ENCODE measurements around the gene HYAL3. TPM values are rescaled to one million over a fixed set of nuclear protein-coding genes. Genes with fewer than 3 reads are reported as not detected.

The HYAL3 gene
- total RNA-seq, 6 donors from 2014 or later = 0.33 to 5.7 (median 3.1) TPM

DNA sequence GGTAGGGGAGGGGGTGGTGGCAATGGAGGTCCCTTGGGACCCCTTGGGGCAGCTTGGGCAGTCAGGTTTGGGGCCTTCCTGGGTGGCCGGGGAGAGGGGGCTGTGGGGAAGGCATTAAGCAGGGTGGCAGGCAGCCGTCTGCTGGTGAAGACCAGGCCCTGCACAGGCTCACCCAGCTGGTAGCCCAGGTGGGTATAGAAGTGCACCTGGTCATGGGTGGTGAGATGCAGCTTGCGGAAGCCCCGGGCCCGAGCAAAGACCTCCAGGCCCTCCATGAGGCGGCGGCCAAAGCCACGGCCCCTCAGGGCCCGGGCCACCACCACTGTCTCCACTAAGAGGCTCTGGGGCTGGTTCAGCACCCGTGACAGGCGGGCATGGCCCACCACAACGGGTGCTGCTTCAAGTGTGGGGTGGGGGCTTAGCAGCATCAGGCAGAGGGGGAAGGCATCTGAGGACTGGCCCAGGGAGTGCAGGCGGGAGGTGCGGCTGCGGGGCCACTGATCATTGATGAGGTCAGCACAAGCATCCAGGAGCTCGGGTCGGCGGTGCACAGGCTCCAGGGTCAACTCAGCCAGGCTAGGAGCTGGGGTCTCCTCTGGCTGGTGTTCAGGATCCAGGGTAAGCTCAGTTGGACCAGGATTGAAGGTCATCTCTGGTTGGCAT lies 2.4 kb downstream of the HYAL3 start:
- no peak for DNase-seq
- H3K36me3 ChIP-seq = peaks cover 0 to 7% (median 2%) of the 10 kb centered on the region in 4 donors
- no peak for ATAC-seq (ENCODE audit: low FRiP score in 2 of 2)
- H3K4me3 ChIP-seq = no peak overlapping the region
- peaks cover 36 to 46% (median 40%) of the 10 kb centered on the region in 4 donors for H3K4me1 ChIP-seq
- H3K27me3 ChIP-seq = no peaks in the 10 kb centered on the region
- H3K27ac ChIP-seq = no peak overlapping the region
- WGBS, 2 donors = 93 to 96% methylated on average over 14 to 15 of the region's 18 CpGs
- no peak for TF ChIP-seq POLR2AphosphoS5 (IDR thresholded peaks at IDR 0.05)
- TF ChIP-seq POLR2A (IDR thresholded peaks at IDR 0.05) = no peak
- TF ChIP-seq, protein P1, sequence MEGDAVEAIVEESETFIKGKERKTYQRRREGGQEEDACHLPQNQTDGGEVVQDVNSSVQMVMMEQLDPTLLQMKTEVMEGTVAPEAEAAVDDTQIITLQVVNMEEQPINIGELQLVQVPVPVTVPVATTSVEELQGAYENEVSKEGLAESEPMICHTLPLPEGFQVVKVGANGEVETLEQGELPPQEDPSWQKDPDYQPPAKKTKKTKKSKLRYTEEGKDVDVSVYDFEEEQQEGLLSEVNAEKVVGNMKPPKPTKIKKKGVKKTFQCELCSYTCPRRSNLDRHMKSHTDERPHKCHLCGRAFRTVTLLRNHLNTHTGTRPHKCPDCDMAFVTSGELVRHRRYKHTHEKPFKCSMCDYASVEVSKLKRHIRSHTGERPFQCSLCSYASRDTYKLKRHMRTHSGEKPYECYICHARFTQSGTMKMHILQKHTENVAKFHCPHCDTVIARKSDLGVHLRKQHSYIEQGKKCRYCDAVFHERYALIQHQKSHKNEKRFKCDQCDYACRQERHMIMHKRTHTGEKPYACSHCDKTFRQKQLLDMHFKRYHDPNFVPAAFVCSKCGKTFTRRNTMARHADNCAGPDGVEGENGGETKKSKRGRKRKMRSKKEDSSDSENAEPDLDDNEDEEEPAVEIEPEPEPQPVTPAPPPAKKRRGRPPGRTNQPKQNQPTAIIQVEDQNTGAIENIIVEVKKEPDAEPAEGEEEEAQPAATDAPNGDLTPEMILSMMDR (IDR thresholded peaks at IDR 0.05) = no peak
- no peak for TF ChIP-seq EP300 (IDR thresholded peaks at IDR 0.05)
- no peaks in the 10 kb centered on the region for H3K9me3 ChIP-seq

DNA sequence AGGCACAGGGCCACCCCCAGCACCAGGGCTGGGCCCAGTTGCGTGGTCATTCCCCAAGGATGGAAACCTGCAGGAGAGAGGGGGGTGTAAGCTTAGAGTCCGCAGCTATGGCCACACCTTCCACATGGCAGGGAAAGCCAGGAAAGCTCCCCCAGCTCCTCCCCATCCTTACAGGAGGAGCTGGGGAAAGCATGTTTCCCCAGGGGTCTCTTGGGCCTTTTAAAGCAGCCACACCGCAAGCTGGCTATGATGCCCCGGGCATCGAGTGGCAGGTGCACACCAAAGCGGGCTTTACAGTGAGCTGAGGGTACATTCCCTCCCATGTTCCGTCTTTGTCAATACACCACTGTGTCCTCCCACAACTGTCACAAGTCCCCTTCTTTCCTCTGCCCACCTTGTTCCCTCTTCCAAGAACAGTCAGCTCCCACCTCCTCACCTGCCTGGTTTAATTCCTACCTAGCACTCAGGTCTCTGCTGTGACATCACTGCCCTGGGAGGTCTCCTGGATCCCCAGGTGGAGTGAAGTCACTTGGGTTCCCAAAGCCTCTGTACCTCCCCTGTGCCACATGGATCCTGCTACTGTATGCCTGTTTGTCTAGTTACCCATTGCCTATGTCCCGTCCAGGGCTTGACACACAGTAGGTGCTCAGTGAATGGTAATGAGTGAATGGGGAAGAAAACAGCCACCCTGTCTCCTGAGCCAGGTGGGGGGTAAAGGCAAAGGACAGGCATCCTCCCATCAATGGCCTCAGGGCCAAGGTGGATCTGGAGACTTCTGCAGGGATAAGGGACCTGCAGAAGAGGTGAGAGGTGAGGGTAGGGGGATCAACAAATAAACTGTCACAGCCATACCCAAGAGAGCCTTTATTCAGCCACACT lies 3.4 kb downstream of the HYAL3 start:
- Histone ChIP-seq H3K36me3 (peaks cover 0 to 6% (median 2%) of the 10 kb centered on the region in 4 donors), H3K4me3 (no peak overlapping the region), H3K27ac (no peak overlapping the region), H3K4me1 (peaks cover 35 to 46% (median 40%) of the 10 kb centered on the region in 4 donors), H3K27me3 (no peaks in the 10 kb centered on the region), H3K9me3 (no peaks in the 10 kb centered on the region)
- 88% methylated on average over 7 to 8 of the region's 8 CpGs for WGBS, 2 donors
- TF ChIP-seq, protein P1 (IDR thresholded peaks at IDR 0.05) = no peak
- TF ChIP-seq POLR2AphosphoS5 (IDR thresholded peaks at IDR 0.05) = no peak
- no peak for TF ChIP-seq POLR2A (IDR thresholded peaks at IDR 0.05)
- TF ChIP-seq EP300 (IDR thresholded peaks at IDR 0.05) = no peak
- ATAC-seq (ENCODE audit: low FRiP score in 2 of 2) (no peak), DNase-seq (no peak)

DNA sequence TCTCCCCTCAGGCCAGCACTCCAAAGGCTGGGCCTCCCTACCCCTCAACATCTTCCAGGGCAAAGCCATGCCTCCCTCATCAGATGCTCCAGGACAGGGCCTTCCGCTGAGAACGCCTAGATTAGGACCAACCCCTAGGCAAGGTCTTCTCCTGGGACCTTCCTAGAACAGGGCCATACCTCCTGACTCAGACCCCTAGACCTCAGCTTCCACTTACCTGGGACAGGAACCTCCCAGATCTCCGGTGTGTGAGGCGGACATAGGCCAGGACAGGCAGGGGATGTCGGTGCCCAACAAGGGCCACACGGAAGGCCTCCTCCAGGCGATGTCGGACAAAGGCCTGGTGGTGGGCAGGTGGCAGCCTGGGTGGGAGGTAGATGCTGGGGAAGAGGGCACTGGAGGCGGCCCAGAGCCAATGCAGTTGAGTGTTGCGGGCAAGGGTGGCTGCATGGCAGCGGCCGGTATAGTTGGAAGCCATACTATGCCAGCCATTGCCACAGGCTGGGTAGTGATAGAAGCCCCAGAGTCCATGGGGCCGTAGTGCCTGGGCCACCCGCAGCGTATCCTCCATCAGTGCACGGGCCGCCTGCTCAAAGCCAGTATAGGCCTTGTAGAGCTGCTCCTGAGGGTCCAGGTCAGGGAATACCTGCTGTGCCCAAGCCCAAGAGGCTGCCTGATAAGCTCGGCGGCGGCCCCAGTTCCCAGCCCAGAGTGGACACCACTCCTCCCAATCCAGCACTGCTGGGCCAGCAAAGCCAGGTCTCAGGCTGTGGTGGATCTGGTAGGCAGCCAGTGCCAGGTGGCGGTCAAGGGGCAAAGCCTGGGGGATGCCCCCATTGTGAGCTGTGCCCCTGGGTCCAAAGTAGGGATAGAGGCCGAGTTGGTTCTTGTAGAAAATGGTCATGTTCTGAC lies 4.5 kb downstream of the HYAL3 start:
- H3K9me3 ChIP-seq = no peaks in the 10 kb centered on the region
- no peak for TF ChIP-seq POLR2A (IDR thresholded peaks at IDR 0.05)
- TF ChIP-seq, protein P1 (IDR thresholded peaks at IDR 0.05) = no peak
- H3K4me1 ChIP-seq = peaks cover 29 to 38% (median 33%) of the 10 kb centered on the region in 4 donors
- ATAC-seq (ENCODE audit: low FRiP score in 2 of 2) (no peak), DNase-seq (peak in 1 of 2 donors; percentile 77)
- peaks cover 4 to 11% (median 7%) of the 10 kb centered on the region in 4 donors for H3K36me3 ChIP-seq
- H3K27me3 ChIP-seq = no peaks in the 10 kb centered on the region
- no peak overlapping the region for H3K27ac ChIP-seq
- 92 to 98% methylated on average over 8 to 19 of the region's 22 CpGs for WGBS, 2 donors
- H3K4me3 ChIP-seq = no peak overlapping the region

GRCh38 chr3:50294089-50294488 lies 5.1 kb downstream of the HYAL3 start:
- H3K36me3 ChIP-seq = peaks cover 10 to 18% (median 13%) of the 10 kb centered on the region in 4 donors
- ATAC-seq (ENCODE audit: low FRiP score in 2 of 2) (no peak), DNase-seq (no peak)
- WGBS, 2 donors = 79 to 83% methylated on average over 4 of the region's 4 CpGs
- no peaks in the 10 kb centered on the region for H3K9me3 ChIP-seq
- H3K27me3 ChIP-seq = no peaks in the 10 kb centered on the region
- H3K4me1 ChIP-seq = peaks cover 29 to 37% (median 32%) of the 10 kb centered on the region in 4 donors
- no peak overlapping the region for H3K4me3 ChIP-seq
- H3K27ac ChIP-seq = no peak overlapping the region
- no peak for TF ChIP-seq EP300 (IDR thresholded peaks at IDR 0.05)
- TF ChIP-seq, protein P1 (IDR thresholded peaks at IDR 0.05) = no peak

All from upper lobe of left lung (tissue), 6 donors.